NOMO-1 treated with DMSO at 0.1 percent for 48 hours (cell line): ENCODE results near the gene PADI4.
A peak's percentile ranks its signal among the peaks of the same experiment; 100 is the strongest.

ENCODE experiments used
- DNase-seq: peaks from one replicate; lab custom pipeline; 2025; ENCODE audit not compliant: unreplicated experiment; lab: John Stamatoyannopoulos, UW

PADI4 gene

GRCh38 chr1:17282836-17283235, 25.2 kb upstream of the PADI4 start:
- DNase-seq = no peak

- DNase-seq = no peak
Observed at GRCh38 chr1:17286646-17287045, 21.4 kb upstream of the PADI4 start.

GRCh38 chr1:17287130-17287776, 20.7 kb upstream of the PADI4 start:
- peak; percentile 45 for DNase-seq

DNA sequence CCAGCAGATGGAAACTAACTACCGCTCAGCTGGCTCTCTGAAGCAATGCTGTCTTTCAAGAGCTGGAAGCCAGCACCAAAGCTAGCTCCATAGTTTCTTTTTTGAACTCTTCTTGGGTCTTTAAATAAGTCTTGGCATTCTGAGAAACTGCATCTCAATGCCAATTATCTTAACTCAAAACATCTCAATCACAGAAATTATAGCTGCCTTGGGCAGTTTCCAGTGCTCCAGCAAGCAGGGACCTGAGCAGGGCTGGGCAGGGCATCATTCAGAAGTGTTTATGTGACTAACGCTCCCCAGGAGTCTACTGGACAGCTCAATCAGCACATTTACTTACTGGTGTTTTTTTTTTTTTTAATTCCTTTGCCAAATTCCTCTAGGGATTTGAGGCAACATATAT, 18.3 kb upstream of the PADI4 start:
- DNase-seq = no peak

GRCh38 chr1:17290553-17290952, 17.4 kb upstream of the PADI4 start:
- no peak for DNase-seq

GRCh38 chr1:17292299-17293160, 15.5 kb upstream of the PADI4 start:
- DNase-seq = no peak

GRCh38 chr1:17293681-17294425, 14.1 kb upstream of the PADI4 start:
- no peak for DNase-seq

- DNase-seq = no peak
Observed at GRCh38 chr1:17295292-17295691, 12.7 kb upstream of the PADI4 start.

GRCh38 chr1:17296086-17296485, 11.9 kb upstream of the PADI4 start:
- DNase-seq = no peak

GRCh38 chr1:17297991-17298390, 10.0 kb upstream of the PADI4 start:
- no peak for DNase-seq

GRCh38 chr1:17301767-17302166, 6.2 kb upstream of the PADI4 start:
- no peak for DNase-seq

DNA sequence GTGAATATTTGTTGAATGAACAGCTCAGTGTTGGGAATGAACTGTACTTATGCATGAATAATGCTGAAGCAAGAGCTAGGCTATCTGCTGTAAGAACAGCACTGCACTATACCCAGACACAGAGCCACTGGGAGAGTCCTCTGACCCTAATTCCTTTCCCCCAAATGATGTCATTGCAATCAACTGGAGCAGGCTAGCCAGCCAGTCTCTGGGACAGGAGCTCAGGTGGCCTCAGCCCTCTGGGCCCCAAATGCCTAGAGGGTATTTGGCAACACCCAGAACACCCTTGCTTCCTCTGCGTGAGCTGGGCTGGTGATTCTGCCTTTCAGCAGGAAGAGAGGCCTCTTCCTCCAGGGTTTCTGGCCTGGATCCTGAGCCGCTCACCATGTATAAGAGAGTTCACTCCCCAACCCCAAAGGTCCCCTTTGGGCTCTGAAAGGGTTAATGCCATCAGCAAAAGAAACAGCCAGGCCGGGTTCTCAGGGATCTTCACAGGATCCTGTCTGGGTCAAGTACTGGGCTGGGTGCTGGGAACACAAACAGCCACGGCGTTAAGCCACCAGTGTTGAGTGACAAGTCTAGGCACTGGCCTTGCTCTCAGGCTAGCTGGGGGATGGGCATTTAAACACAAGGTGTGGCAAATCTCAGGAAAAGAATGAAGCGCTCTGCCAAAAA, 3.7 kb upstream of the PADI4 start:
- DNase-seq = peak; percentile 72

DNA sequence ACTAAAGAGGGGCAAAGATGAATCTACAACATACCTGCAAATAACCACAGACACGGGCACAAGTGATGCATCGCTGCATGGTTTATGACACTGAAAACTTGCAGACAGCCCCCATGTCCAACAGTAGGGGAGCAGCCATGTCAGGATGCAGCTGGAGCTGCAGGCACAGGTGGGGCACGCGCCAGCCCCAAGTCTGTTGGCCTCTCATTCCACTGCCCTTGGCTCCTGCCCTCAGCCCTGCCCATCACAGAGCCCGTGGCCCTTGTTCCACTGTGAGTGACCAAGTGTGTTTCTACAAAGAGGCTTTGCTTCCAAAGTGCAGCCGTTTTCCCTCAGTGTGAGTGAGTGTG, 3.2 kb upstream of the PADI4 start:
- no peak for DNase-seq

DNA sequence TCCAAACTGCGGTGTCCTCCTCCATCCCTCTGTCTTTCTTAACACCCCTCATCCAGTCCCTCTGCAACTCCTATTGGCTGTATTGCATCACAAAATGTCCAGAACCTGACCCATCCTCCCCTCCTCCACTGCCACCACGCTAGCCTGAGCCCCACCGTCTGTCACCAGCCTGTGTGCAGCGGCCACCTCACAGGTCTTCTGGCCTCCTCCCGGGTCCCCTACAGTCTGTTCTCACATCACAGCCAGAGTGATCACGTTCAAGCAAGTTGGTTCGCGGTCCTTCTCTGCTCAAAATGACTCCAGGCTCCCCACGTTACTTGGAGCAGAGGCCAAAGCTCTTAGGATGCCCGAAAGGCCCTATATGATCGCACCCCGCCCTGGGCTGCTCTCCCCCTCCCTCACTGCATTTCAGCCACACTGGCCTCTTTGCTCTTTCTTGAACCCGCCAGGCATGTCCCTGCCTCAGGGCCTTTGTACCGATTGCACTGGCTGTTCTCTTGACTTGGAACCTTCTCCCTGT, 2.4 kb upstream of the PADI4 start:
- no peak for DNase-seq

DNA sequence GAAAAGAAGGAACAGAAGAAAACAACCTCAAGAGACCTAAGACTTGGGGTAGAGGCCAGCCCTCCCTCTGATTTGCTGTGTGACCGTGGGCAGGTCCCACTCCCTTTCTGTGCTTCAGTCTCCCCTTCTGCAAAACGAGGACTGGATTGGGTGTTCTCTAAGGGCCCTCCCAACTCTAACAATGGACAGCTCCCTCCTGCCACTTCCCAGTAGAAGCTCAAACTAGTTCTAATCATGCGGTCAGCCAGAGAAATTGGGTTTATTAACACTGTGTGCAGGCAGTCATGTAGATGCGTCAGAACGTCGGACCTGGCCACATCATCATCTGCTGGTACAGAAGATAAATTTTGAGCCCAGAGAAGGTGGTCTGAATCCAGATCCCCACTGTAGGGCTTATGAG, 1.6 kb upstream of the PADI4 start:
- DNase-seq = no peak

DNA sequence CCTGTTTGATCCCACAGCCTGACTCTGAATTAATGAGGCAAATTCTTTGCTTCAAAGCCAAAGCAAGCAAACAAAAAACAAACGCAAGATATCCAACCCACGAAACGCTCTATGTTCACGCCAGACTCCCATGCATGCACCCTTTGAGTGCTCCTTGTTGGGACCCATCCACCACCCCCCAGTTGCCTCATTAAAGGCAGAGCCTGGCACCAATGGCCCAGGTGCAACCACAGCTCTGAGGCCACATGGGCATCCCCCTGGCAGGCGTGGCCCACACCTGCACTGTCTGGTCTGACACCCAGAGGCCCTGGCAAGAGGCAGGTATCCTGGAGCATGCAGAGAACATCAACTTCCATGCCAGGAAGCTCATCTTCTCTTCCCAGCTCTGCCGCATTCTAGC, 1.1 kb upstream of the PADI4 start:
- no peak for DNase-seq

GRCh38 chr1:17307329-17307728, 668 bp upstream of the PADI4 start:
- DNase-seq = no peak

GRCh38 chr1:17308593-17308992, 596 bp downstream of the PADI4 start:
- peak; percentile 44 for DNase-seq

DNA sequence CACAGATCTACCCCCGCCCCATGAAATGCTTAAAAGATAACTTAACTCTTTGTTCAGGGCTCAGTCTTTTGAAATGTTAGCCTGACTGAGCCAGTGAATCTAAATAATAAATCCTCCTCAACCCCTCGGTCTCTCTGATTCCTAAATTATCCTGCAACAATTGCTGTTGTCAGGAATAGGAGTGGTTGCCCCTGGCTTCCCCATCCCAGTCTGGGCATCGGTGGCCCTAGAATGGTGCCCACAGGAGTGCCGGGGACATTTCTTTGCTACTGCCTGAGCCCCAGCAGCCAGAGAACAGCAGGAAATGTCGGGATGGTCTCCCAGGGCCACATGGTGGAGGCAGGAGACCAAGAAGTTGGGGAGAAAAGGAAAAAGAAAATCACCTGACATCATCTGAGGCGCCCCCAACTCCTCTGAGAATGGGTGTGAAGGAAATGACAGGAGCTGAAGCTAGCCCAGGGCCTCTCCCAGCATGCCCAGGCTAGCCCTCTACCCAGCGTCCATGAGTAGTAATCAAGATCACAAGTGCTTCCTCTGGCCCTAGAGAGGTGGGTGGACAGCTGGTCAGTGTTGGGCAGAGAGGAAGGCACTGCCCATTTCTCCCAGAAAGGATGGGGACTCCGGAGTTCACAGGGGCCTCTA, 1.6 kb downstream of the PADI4 start:
- DNase-seq = no peak

DNA sequence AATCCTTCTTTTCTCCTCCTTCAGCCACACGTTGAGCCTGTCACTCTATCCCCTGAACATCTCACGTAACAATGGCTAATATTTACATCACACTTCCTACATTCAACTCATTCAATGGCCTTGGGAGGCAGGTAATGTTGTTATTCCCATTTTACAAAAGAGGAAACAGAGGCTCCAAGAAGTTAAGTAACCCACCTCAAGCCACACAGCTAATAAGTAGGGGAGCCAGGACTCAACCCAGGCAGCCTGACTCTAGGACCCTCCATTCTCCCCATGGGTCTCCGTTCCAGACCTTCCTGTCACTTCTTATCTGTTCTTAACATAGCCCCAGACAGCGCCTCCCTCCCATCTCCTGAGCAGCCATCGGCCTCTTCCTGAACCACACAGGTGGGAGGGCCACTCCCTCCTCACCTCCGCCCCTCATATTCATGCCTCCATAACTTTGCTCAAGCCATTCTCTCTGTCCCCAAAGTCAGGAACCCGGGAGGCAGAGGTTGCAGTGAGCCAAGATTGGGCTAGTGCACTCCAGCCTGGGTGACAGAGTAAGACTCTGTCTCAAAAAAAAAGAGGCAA, 2.2 kb downstream of the PADI4 start:
- no peak for DNase-seq
